ENCODE measurements around the gene GPR146.

Gene GPR146

DNA sequence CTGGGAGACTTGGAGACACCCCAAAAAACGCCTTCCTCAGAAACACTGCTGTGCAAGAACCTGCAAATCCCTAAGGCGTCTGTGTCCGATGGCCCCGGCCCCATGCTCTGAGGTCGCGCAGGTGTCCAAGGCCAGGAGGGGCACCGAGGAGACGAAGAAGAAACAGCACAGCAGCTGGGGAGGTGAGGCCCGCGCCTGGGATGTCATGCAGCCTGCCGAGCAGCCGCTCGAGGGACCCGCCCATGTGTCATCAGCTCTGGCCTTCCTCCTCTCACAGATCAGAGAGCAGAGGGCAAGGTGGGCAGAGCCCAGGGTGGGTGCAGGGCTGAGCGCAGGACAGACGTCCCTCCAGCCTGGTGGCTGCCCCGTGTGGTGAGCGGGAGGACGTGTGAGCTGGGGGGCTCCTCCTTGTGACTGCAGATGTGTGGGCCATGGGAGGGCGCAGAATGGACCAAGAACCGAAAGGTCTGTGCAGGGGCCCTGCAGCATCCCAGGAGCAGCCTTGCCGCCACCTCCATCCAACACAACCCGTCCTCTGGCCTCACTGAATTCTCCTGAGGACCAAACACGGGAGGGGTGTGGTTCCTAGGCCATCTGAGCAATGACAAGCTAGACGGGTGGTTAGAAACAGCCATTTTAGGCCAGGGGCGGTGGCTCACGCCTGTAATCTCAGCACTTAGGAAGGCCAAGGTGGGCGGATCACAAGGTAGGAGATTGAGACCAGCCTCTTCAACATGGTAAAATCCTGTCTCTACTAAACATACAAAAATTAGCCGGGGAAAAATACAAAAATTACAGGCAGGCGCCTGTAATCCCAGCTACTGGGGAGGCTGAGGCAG lies 30.5 kb downstream of the GPR146 start:
- no peak overlapping the region for H3K4me3 ChIP-seq (ENCODE audit: extremely low read depth, insufficient read depth, low read length, poor library complexity, severe bottlenecking)
- no peak overlapping the region for H3K27ac ChIP-seq (ENCODE audit: low read depth, low read length, severe bottlenecking)
- H3K4me1 ChIP-seq (ENCODE audit: control insufficient read depth, insufficient read depth, low read length, poor library complexity, severe bottlenecking), result peaks cover 9% of the 10 kb centered on the region
- H3K36me3 ChIP-seq (ENCODE audit: control insufficient read depth, insufficient read depth, low read length), result no peaks in the 10 kb centered on the region
- 87 to 90% methylated on average over 25 to 28 of the region's 30 CpGs for WGBS, 2 experiments (ENCODE audit: insufficient coverage in 2 of 2)
- no peaks in the 10 kb centered on the region for H3K9me3 ChIP-seq (ENCODE audit: control insufficient read depth, low read length)

- H3K27ac ChIP-seq (ENCODE audit: low read depth, low read length, severe bottlenecking), result no peak overlapping the region
- no peaks in the 10 kb centered on the region for H3K36me3 ChIP-seq (ENCODE audit: control insufficient read depth, insufficient read depth, low read length)
- H3K9me3 ChIP-seq (ENCODE audit: control insufficient read depth, low read length), result no peaks in the 10 kb centered on the region
- no peak overlapping the region for H3K4me3 ChIP-seq (ENCODE audit: extremely low read depth, insufficient read depth, low read length, poor library complexity, severe bottlenecking)
- peaks cover 13% of the 10 kb centered on the region for H3K4me1 ChIP-seq (ENCODE audit: control insufficient read depth, insufficient read depth, low read length, poor library complexity, severe bottlenecking)
- 95% methylated on average over 23 of the region's 27 CpGs for WGBS, 2 experiments (ENCODE audit: insufficient coverage in 2 of 2)
Measured at GRCh38 chr7:1076184-1077072, 32.1 kb downstream of the GPR146 start.

- WGBS, 2 experiments (ENCODE audit: insufficient coverage in 2 of 2), result 92 to 97% methylated on average over 7 to 11 of the region's 11 CpGs
- H3K4me1 ChIP-seq (ENCODE audit: control insufficient read depth, insufficient read depth, low read length, poor library complexity, severe bottlenecking), result peaks cover 9% of the 10 kb centered on the region
Measured at GRCh38 chr7:1078519-1078918, 34.2 kb downstream of the GPR146 start.

GRCh38 chr7:1078985-1079384 lies 34.6 kb downstream of the GPR146 start:
- H3K27ac ChIP-seq (ENCODE audit: low read depth, low read length, severe bottlenecking), result no peak overlapping the region
- WGBS, 2 experiments (ENCODE audit: insufficient coverage in 2 of 2), result 85 to 92% methylated on average over 15 of the region's 15 CpGs
- no peaks in the 10 kb centered on the region for H3K9me3 ChIP-seq (ENCODE audit: control insufficient read depth, low read length)
- peaks cover 9% of the 10 kb centered on the region for H3K4me1 ChIP-seq (ENCODE audit: control insufficient read depth, insufficient read depth, low read length, poor library complexity, severe bottlenecking)
- no peaks in the 10 kb centered on the region for H3K36me3 ChIP-seq (ENCODE audit: control insufficient read depth, insufficient read depth, low read length)
- no peak overlapping the region for H3K4me3 ChIP-seq (ENCODE audit: extremely low read depth, insufficient read depth, low read length, poor library complexity, severe bottlenecking)

More at GRCh38 chr7:1078519-1078918, 34.2 kb downstream of the GPR146 start:
- no peak overlapping the region for H3K27ac ChIP-seq (ENCODE audit: low read depth, low read length, severe bottlenecking)
- H3K4me3 ChIP-seq (ENCODE audit: extremely low read depth, insufficient read depth, low read length, poor library complexity, severe bottlenecking), result no peak overlapping the region
- H3K36me3 ChIP-seq (ENCODE audit: control insufficient read depth, insufficient read depth, low read length), result no peaks in the 10 kb centered on the region
- H3K9me3 ChIP-seq (ENCODE audit: control insufficient read depth, low read length), result no peaks in the 10 kb centered on the region

DNA sequence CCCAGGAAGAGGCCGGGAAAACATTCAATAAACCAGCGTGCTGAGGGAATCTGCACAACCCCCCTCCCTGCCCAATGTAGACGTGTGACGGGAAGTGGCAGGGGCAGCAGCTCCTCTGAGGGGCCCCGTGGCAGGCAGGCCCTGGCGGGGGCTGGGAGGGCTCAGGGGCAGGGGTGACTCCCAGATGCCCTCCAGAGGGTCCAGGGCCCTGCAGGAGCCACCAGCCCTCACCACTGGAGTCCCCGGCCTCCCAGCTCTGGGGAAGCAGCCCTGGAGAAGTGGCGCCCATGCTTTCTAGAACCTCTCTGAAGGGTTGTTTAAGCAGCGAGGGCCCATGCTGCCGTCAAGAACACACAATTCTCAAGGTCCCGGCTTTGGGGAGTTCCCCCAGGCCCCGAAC lies 35.2 kb downstream of the GPR146 start:
- no peaks in the 10 kb centered on the region for H3K36me3 ChIP-seq (ENCODE audit: control insufficient read depth, insufficient read depth, low read length)
- peaks cover 9% of the 10 kb centered on the region for H3K4me1 ChIP-seq (ENCODE audit: control insufficient read depth, insufficient read depth, low read length, poor library complexity, severe bottlenecking)
- H3K9me3 ChIP-seq (ENCODE audit: control insufficient read depth, low read length), result no peaks in the 10 kb centered on the region
- WGBS, 2 experiments (ENCODE audit: insufficient coverage in 2 of 2), result 92 to 95% methylated on average over 8 to 11 of the region's 12 CpGs
- H3K4me3 ChIP-seq (ENCODE audit: extremely low read depth, insufficient read depth, low read length, poor library complexity, severe bottlenecking), result no peak overlapping the region
- H3K27ac ChIP-seq (ENCODE audit: low read depth, low read length, severe bottlenecking), result no peak overlapping the region

GRCh38 chr7:1080252-1080920 lies 36.0 kb downstream of the GPR146 start:
- no peaks in the 10 kb centered on the region for H3K9me3 ChIP-seq (ENCODE audit: control insufficient read depth, low read length)
- no peak overlapping the region for H3K4me3 ChIP-seq (ENCODE audit: extremely low read depth, insufficient read depth, low read length, poor library complexity, severe bottlenecking)
- peaks cover 9% of the 10 kb centered on the region for H3K4me1 ChIP-seq (ENCODE audit: control insufficient read depth, insufficient read depth, low read length, poor library complexity, severe bottlenecking)
- WGBS, 2 experiments (ENCODE audit: insufficient coverage in 2 of 2), result 90 to 96% methylated on average over 35 to 38 of the region's 38 CpGs
- H3K27ac ChIP-seq (ENCODE audit: low read depth, low read length, severe bottlenecking), result no peak overlapping the region
- H3K36me3 ChIP-seq (ENCODE audit: control insufficient read depth, insufficient read depth, low read length), result no peaks in the 10 kb centered on the region

DNA sequence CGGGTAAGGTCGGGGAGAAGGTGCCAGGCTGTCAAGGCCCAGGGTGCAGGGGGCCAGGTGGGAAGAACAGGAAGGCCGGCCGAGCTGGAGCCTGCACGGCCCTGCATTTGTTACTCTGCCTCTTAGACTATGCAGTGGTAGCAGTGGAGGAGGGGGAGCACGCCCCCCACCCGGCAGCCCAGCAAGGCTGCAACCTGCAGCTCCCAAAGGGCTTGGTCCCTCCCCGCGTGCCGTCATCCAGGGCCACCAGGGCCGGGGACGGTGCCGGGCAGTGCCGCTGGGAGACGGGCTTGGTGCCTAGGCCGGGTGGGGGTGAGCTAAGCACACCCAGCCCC lies 36.5 kb downstream of the GPR146 start:
- Histone ChIP-seq H3K9me3 (ENCODE audit: control insufficient read depth, low read length) (no peaks in the 10 kb centered on the region), H3K4me3 (ENCODE audit: extremely low read depth, insufficient read depth, low read length, poor library complexity, severe bottlenecking) (no peak overlapping the region), H3K36me3 (ENCODE audit: control insufficient read depth, insufficient read depth, low read length) (no peaks in the 10 kb centered on the region), H3K27ac (ENCODE audit: low read depth, low read length, severe bottlenecking) (no peak overlapping the region), H3K4me1 (ENCODE audit: control insufficient read depth, insufficient read depth, low read length, poor library complexity, severe bottlenecking) (peaks cover 9% of the 10 kb centered on the region)
- WGBS, 2 experiments (ENCODE audit: insufficient coverage in 2 of 2), result 92 to 94% methylated on average over 9 to 12 of the region's 16 CpGs

DNA sequence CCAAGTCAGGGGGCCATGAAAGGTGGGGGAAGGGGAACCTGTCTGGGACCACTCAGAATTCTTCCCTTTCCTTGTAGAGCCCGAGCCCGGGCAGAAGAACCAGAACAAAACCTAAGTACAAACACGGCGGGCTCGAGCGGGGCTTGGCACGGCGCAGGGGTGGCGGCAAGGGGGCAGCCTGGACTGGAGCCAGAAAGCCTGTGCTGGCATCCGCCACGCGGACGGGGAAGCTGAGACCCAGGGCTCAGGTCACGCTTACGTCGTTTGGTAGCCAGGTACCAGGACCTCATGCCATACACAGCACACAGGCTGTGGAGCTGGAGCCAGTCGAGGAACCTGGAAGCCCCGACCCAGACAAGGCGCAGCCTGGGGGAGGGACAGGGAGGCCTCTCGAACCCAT lies 37.0 kb downstream of the GPR146 start:
- 94 to 95% methylated on average over 17 of the region's 20 CpGs for WGBS, 2 experiments (ENCODE audit: insufficient coverage in 2 of 2)
- Histone ChIP-seq H3K27ac (ENCODE audit: low read depth, low read length, severe bottlenecking) (no peak overlapping the region), H3K9me3 (ENCODE audit: control insufficient read depth, low read length) (no peaks in the 10 kb centered on the region), H3K4me3 (ENCODE audit: extremely low read depth, insufficient read depth, low read length, poor library complexity, severe bottlenecking) (no peak overlapping the region), H3K4me1 (ENCODE audit: control insufficient read depth, insufficient read depth, low read length, poor library complexity, severe bottlenecking) (peaks cover 9% of the 10 kb centered on the region), H3K36me3 (ENCODE audit: control insufficient read depth, insufficient read depth, low read length) (no peaks in the 10 kb centered on the region)

DNA sequence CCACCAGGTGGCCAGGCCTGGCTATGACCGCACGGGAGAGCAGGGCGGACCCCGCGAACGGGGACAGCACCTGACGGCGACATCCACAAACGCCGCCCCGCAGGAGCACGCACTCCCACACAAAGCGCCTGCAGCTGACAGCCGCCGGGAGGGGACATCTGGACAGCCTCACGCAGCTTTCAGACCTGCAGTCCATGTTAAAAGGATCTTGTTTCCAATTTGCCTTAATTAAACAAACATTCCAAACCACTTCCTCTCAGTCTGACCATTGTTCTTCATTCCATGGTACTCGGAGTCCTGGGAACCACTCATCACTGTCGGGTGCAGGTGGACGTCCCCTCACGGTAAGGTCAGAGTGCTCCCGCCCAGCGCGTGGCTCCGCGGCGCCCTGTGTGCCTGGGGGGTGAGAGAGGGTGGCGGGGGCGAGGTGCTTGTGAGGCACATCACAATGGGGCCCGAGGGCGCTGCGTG lies 37.6 kb downstream of the GPR146 start:
- Histone ChIP-seq H3K27ac (ENCODE audit: low read depth, low read length, severe bottlenecking) (no peak overlapping the region), H3K4me1 (ENCODE audit: control insufficient read depth, insufficient read depth, low read length, poor library complexity, severe bottlenecking) (peaks cover 15% of the 10 kb centered on the region), H3K36me3 (ENCODE audit: control insufficient read depth, insufficient read depth, low read length) (no peaks in the 10 kb centered on the region), H3K4me3 (ENCODE audit: extremely low read depth, insufficient read depth, low read length, poor library complexity, severe bottlenecking) (no peak overlapping the region), H3K9me3 (ENCODE audit: control insufficient read depth, low read length) (no peaks in the 10 kb centered on the region)
- 95 to 96% methylated on average over 29 to 31 of the region's 31 CpGs for WGBS, 2 experiments (ENCODE audit: insufficient coverage in 2 of 2)

DNA sequence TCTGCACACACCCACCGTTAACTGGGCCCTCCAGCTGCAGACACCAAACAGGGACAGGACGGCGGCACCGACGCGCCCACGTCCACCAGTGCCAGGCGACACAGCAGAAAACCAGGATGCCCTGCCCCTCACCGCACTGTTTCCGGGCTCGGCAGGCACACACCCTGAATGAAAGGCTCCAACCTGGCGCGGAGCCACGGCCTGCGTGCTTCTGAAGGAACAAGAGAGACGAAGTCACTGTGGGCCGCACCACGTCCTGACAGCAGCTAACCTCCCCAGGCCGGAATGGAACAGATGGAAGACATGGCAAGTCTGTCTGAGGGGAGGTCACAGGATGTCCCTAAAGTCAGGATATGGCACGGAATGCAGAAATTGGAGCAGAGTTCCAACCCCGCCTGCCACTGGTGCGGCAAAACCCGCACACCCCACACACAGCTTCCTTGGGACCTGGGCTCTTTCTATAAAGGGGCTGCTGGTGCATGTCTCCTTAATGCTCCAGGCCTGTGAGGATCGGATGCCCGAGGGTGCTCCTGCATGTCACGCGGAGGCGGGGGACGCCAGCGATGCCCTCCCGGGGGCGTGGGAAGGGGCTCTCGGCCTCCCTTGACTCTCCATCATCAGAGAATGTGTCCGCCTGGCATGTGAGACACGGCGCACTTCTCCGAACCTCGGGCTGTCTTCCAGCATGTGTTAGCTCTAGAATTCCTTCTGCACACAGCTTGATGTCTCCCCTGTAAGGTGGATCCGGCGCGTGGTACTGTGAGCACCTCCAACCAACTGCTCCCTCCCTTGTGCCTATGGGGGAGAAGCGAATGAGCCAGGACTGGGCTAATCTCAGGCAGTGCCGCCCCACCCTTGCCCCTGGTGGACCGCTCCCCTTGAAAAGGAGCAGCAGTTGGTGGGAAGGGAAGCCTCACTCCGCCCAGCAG lies 39.6 kb downstream of the GPR146 start:
- no peaks in the 10 kb centered on the region for H3K9me3 ChIP-seq (ENCODE audit: control insufficient read depth, low read length)
- no peaks in the 10 kb centered on the region for H3K36me3 ChIP-seq (ENCODE audit: control insufficient read depth, insufficient read depth, low read length)
- peaks cover 30% of the 10 kb centered on the region for H3K4me1 ChIP-seq (ENCODE audit: control insufficient read depth, insufficient read depth, low read length, poor library complexity, severe bottlenecking)
- WGBS, 2 experiments (ENCODE audit: insufficient coverage in 2 of 2), result 97 to 98% methylated on average over 30 to 44 of the region's 45 CpGs
- no peak overlapping the region for H3K27ac ChIP-seq (ENCODE audit: low read depth, low read length, severe bottlenecking)
- no peak overlapping the region for H3K4me3 ChIP-seq (ENCODE audit: extremely low read depth, insufficient read depth, low read length, poor library complexity, severe bottlenecking)

Measured in mesodermal cell (in vitro differentiated cells).